Esophagus muscularis mucosa (tissue), 4 donors: ENCODE results near the gene WDR35. TPM values are rescaled to one million over a fixed set of nuclear protein-coding genes. Genes with fewer than 3 reads are reported as not detected.

ENCODE experiments used
- DNase-seq: peaks from one replicate; pipeline ENCODE4 v3.0.0-alpha.2; 2017; ENCODE audit errors: extremely low spot score
- H3K27ac ChIP-seq, 4 donors: fragments of 200-600 bp; sonication (generic); replicated peaks in 1 of 4; 1 replicate in 3 of 4; 2 replicates in 1 of 4; pipeline ENCODE4 v1.5.1; 2016 to 2019; ENCODE audit warnings: mild to moderate bottlenecking in 1 of 4
- H3K27me3 ChIP-seq, 4 donors: fragments of 200-600 bp; sonication (generic); one replicate each; pipeline versions ENCODE4 v1.5.1 to v1.6.0; 2016 to 2019
- H3K36me3 ChIP-seq, 4 donors: fragments of 200-600 bp; sonication (generic); one replicate each; pipeline ENCODE4 v1.5.1; 2016 to 2019
- H3K4me1 ChIP-seq, 4 donors: fragments of 200-600 bp; sonication (generic); one replicate each; pipeline ENCODE4 v1.5.1; 2016 to 2019
- H3K4me3 ChIP-seq, 4 donors: fragments of 200-600 bp; sonication (generic); 1 replicate in 2 of 4; 2 replicates in 2 of 4; pipeline ENCODE4 v1.5.1; 2016 to 2019; ENCODE audit warnings: mild to moderate bottlenecking in 4 of 4, moderate library complexity in 1 of 4
- H3K9me3 ChIP-seq, 4 donors: fragments of 200-600 bp; sonication (generic); 1 replicate in 3 of 4; 2 replicates in 1 of 4; pipeline ENCODE4 v1.5.1; 2016 to 2019
- EP300 ChIP-seq: sonication (generic); formaldehyde crosslinking; IDR thresholded peaks from one replicate; pipeline ENCODE4 v1.6.1; 2017; ENCODE audit warnings: antibody characterized with exemption
- POLR2A ChIP-seq: fragments of 450-650 bp; IDR thresholded peaks from one replicate; pipeline ENCODE4 v1.6.1; 2017; ENCODE audit warnings: antibody characterized with exemption, moderate library complexity, mild to moderate bottlenecking, low read depth
- POLR2AphosphoS5 ChIP-seq, 2 donors: sonication (generic); formaldehyde crosslinking; IDR thresholded peaks; one replicate each; pipeline ENCODE4 v1.6.1; 2017; ENCODE audit warnings: antibody characterized with exemption in 2 of 2
- WGBS: methylation state at CpG from one replicate; pipeline ENCODE4 v1.1.5; 2018; 5-methylcytosine and 5-hydroxymethylcytosine counted together
- intact Hi-C: fragments of 100-400 bp; cut with DNase I; formaldehyde crosslinking; loops from one replicate; pipeline ENCODE4 v1.15.1; 2023
- total RNA-seq, 4 donors: library from RNA; depleted of rRNA; stranded (reverse); fragments of >200 nt; gene quantifications; one replicate each; pipeline versions ENCODE4 v1.1.0 to v1.2.1, GENCODE V29; 2016
- TF ChIP-seq, protein P1 (sequence below), 3 experiments: fragments of 200-600 bp in 2 of 3; fragments of 450-650 bp in 1 of 3; sonication (generic) in 2 of 3; IDR thresholded peaks; one replicate each; pipeline ENCODE4 v1.5.1; 2017 to 2019; ENCODE audit warnings: antibody characterized with exemption in 3 of 3, mild to moderate bottlenecking in 2 of 3, moderate library complexity in 1 of 3

Gene WDR35
- total RNA-seq, 4 donors from 2014 or later, result 9.4 to 15.0 (median 12.3) TPM

DNA sequence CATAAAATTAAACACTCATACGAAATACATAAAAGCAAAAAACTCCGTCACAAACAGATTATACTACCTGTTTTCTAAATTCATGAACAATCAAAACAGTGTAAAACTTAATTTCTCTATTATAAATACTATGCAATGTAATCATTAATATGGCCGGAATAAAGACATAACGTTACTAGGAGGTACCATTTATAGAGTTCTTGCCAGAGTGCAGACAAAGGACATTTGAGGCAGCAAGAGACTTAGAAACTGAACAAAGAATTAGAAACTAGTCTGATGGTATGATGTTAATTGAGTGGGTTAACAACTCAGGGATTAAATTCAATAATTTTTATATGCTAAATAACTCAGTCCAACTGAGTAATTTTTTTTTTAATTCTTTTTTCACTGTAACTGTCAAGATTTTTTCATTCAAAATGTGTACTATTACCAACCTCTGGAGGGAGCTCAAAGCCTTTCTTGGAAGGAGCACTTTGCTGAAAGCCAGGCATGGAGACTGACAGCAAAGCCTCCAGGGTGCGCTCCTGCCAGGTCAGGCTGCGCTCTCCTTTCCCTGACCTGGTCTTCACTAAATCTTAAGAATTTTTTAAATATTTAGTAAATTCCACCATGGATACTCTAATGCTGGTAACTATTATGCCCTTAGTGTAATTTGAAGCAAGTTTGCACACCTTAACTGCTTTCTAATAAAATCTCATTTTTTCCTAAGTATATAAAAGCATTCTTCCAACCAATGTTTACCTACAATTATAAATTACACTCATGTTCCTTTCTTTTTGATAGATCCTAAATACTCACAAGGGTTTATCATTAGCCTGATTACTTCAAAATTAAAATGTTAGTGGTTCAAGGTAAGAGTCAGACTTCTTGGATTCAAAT, 34.1 kb downstream of the WDR35 start:
- H3K27ac ChIP-seq, result no peak overlapping the region
- 70% methylated on average over 6 of the region's 6 CpGs for WGBS
- TF ChIP-seq, protein P1, sequence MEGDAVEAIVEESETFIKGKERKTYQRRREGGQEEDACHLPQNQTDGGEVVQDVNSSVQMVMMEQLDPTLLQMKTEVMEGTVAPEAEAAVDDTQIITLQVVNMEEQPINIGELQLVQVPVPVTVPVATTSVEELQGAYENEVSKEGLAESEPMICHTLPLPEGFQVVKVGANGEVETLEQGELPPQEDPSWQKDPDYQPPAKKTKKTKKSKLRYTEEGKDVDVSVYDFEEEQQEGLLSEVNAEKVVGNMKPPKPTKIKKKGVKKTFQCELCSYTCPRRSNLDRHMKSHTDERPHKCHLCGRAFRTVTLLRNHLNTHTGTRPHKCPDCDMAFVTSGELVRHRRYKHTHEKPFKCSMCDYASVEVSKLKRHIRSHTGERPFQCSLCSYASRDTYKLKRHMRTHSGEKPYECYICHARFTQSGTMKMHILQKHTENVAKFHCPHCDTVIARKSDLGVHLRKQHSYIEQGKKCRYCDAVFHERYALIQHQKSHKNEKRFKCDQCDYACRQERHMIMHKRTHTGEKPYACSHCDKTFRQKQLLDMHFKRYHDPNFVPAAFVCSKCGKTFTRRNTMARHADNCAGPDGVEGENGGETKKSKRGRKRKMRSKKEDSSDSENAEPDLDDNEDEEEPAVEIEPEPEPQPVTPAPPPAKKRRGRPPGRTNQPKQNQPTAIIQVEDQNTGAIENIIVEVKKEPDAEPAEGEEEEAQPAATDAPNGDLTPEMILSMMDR (IDR thresholded peaks at IDR 0.05), result peak; percentile 51 to 66 (median 63)
- TF ChIP-seq POLR2AphosphoS5 (IDR thresholded peaks at IDR 0.05), result no peak
- H3K9me3 ChIP-seq, result no peaks in the 10 kb centered on the region
- no peaks in the 10 kb centered on the region for H3K4me1 ChIP-seq
- no peak for DNase-seq
- intact Hi-C loops, result loop anchor here (5.0 kb wide), 1 partner anchor 137 kb away; no protein-coding TSS in a partner anchor
- H3K36me3 ChIP-seq, result peaks cover 0 to 17% (median 2%) of the 10 kb centered on the region in 4 donors
- no peak overlapping the region for H3K4me3 ChIP-seq
- no peaks in the 10 kb centered on the region for H3K27me3 ChIP-seq

DNA sequence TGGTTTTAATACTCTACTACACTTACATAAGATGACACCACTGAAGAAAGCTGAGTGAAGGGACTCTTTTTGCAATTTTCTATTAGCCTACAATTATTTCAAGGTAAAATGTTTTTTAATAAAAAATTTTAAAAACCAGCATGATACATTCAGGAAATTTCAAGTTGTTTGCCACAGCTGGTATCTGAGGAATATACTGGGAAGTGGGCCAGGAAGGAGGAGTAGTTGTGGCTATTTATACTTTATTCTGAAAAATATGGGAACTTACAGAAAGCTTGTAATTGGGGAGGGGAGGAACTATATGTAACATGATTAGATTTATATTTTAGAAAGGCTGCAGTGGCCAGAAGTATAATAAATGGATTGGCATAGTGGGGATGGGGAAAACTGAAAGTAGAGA, 40.8 kb downstream of the WDR35 start:
- no peak for TF ChIP-seq POLR2A
- TF ChIP-seq POLR2AphosphoS5 (IDR thresholded peaks at IDR 0.05), result no peak
- TF ChIP-seq, protein P1 (IDR thresholded peaks at IDR 0.05), result no peak
- TF ChIP-seq EP300, result no peak
- no peaks in the 10 kb centered on the region for H3K9me3 ChIP-seq
- peaks cover 0 to 10% (median 2%) of the 10 kb centered on the region in 4 donors for H3K4me1 ChIP-seq
- peaks cover 0 to 19% (median 2%) of the 10 kb centered on the region in 4 donors for H3K36me3 ChIP-seq
- no peak for DNase-seq
- no peaks in the 10 kb centered on the region for H3K27me3 ChIP-seq
- H3K27ac ChIP-seq, result no peak overlapping the region
- intact Hi-C loops, result no loop called here
- H3K4me3 ChIP-seq, result no peak overlapping the region

DNA sequence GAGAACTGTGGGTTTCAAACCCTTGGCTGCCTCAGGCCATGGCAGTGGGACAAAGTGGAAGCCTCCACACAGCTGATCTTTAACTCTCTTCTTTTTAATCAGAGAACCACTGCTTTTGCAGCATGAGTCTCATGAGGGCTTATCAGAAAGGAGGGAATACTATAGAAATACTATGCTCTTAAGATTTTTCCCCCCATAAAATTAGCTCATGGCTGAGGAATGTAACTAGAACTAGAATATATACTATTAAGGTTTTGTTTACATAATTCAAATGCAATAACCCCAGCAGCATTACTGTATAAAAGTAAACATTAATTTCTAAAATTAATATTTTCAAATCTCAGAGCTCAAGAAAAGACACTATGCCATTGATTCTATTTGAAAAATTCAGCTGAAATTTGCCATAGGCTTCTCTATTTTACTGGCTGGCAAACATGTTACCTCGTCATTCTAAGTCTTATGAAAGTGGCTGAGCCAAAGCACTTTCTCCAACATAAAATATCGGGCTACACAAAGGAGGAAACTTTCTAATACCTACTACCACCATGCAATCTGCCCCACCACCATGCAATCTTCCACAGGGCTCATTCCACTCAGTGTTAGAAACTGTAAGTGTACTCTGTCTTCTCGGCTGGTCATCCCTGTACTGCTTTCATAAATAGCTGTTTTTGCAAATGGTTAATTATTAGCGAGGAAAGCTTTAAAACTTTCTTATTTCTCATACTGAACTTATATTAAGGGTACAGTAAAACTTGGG, 42.5 kb downstream of the WDR35 start:
- H3K27ac ChIP-seq, result no peak overlapping the region
- H3K4me1 ChIP-seq, result peaks cover 0 to 10% (median 4%) of the 10 kb centered on the region in 4 donors
- WGBS, result 82% methylated on average over 4 of the region's 4 CpGs
- no peak for DNase-seq
- TF ChIP-seq, protein P1 (IDR thresholded peaks at IDR 0.05), result no peak
- TF ChIP-seq EP300, result no peak
- H3K9me3 ChIP-seq, result no peaks in the 10 kb centered on the region
- peaks cover 0 to 18% (median 2%) of the 10 kb centered on the region in 4 donors for H3K36me3 ChIP-seq
- no peak overlapping the region for H3K4me3 ChIP-seq
- intact Hi-C loops, result no loop called here
- H3K27me3 ChIP-seq, result no peaks in the 10 kb centered on the region

DNA sequence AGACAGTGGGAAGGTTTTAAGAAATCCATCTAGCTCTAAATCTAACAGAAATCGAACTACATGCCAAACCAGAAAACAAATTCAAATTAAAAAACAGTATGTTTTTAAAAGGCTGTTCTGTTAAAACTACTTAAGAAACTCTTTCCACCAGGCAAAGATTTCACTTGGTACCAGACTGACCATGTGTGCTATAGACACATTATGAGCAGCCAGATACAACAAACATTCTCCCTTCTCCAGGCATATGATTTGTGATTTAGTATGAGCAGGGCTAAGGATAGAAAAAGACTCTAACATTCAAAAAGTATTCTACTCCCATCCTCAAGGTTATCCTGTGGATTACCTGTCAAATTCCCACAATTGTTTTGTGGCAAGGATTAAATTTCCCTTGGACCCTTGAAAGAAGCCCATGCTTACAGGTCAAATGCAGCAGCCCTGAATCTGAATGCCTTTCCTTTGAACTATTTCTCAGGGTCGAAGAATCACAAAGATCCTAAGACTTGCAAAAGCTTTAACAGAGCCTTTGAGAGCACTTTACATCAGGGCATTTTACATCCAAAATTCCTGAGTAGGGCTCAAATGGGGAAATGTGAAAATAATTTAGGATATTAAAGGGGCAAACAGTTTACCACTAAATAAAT, 45.6 kb downstream of the WDR35 start:
- H3K4me1 ChIP-seq, result peaks cover 0 to 10% (median 3%) of the 10 kb centered on the region in 4 donors
- H3K36me3 ChIP-seq, result peaks cover 0 to 14% (median 0%) of the 10 kb centered on the region in 4 donors
- H3K9me3 ChIP-seq, result no peaks in the 10 kb centered on the region
- WGBS, result 71% methylated on average over 2 of the region's 2 CpGs
- no peak for DNase-seq
- intact Hi-C loops, result no loop called here
- TF ChIP-seq, protein P1 (IDR thresholded peaks at IDR 0.05), result no peak
- no peak for TF ChIP-seq POLR2AphosphoS5 (IDR thresholded peaks at IDR 0.05)
- no peak for TF ChIP-seq EP300
- TF ChIP-seq POLR2A, result no peak
- no peak overlapping the region for H3K4me3 ChIP-seq
- H3K27ac ChIP-seq, result no peak overlapping the region
- H3K27me3 ChIP-seq, result no peaks in the 10 kb centered on the region
